Panc1 (cell line): Measurements from ENCODE around the gene MCF2L. TPM values are rescaled to one million over a fixed set of nuclear protein-coding genes. Genes with fewer than 3 reads are reported as not detected.

ENCODE experiments used
- ATAC-seq: fragments of 200-7000 bp; cut with Tn5 transposase; 2 replicates; pipeline ENCODE4 v1.9.1; 2020; ENCODE audit warnings: mild to moderate bottlenecking, moderate library complexity
- BruUV-seq: library from RNA; stranded (reverse); fragments of 400-500 nt; replicated peaks from 2 replicates; lab custom pipeline; 2021; lab: Mats Ljungman, UMichigan
- CTCF ChIA-PET: fragments of 300-600 bp; sonication (Branson Sonifier 250); formaldehyde crosslinking; loops from one replicate; lab custom pipeline; 2022; ENCODE audit warnings: antibody characterized with exemption; lab: Charles Lee
- POLR2A ChIA-PET: fragments of 300-600 bp; sonication (Branson Sonifier 250); formaldehyde crosslinking; loops from one replicate; lab custom pipeline; 2022; ENCODE audit warnings: antibody characterized with exemption; lab: Charles Lee
- DNase-seq: peaks from one replicate; pipeline ENCODE4 v3.0.0-alpha.2; 2010; ENCODE audit warnings: low read depth, low spot score
- H3K27ac ChIP-seq: 2 replicates; pipeline ENCODE4 v1.5.1; 2011; ENCODE audit warnings: mild to moderate bottlenecking, low read length, inconsistent platforms
- H3K27me3 ChIP-seq: fragments of 200-500 bp; sonication (Bioruptor generic); 2 replicates; pipeline ENCODE4 v1.6.0; 2014; ENCODE audit warnings: low read length, inconsistent platforms; ENCODE audit not compliant: control insufficient read depth, insufficient read depth
- H3K36me3 ChIP-seq: fragments of 200-500 bp; sonication (Bioruptor generic); 2 replicates; pipeline ENCODE4 v1.5.1; 2014; ENCODE audit warnings: inconsistent platforms, mild to moderate bottlenecking, low read length, moderate library complexity; ENCODE audit not compliant: control insufficient read depth, insufficient read depth
- H3K4me1 ChIP-seq: 2 replicates; pipeline ENCODE4 v1.5.1; 2011; ENCODE audit warnings: inconsistent platforms, mild to moderate bottlenecking, low read length, moderate library complexity; ENCODE audit not compliant: control insufficient read depth, insufficient read depth
- H3K4me3 ChIP-seq, 2 experiments: 2 replicates each; pipeline ENCODE4 v1.5.1; 2011 to 2012; ENCODE audit warnings: low read depth in 2 of 2, low read length in 2 of 2, mild to moderate bottlenecking in 2 of 2, inconsistent platforms in 1 of 2, moderate library complexity in 1 of 2
- H3K9me3 ChIP-seq: fragments of 200-500 bp; sonication (Bioruptor generic); 2 replicates; pipeline ENCODE4 v1.5.1; 2014; ENCODE audit warnings: low read depth, mild to moderate bottlenecking, inconsistent platforms, low read length, moderate library complexity; ENCODE audit not compliant: control insufficient read depth, insufficient read depth
- CTCF ChIP-seq: fragments of 450-650 bp; IDR thresholded peaks from 2 replicates; pipeline ENCODE4 v1.5.1; 2017; ENCODE audit warnings: mild to moderate bottlenecking
- POLR2AphosphoS5 ChIP-seq: IDR thresholded peaks from 2 replicates; pipeline ENCODE4 v1.6.1; 2012; ENCODE audit warnings: mild to moderate bottlenecking, low read depth, low read length, moderate library complexity
- REST ChIP-seq, 2 experiments: IDR thresholded peaks; 2 replicates each; pipeline ENCODE4 v1.6.1; 2011 to 2012; ENCODE audit warnings: low read depth in 2 of 2, control low read depth in 1 of 2, low read length in 1 of 2, mild to moderate bottlenecking in 1 of 2, moderate library complexity in 1 of 2; ENCODE audit not compliant: insufficient read depth in 1 of 2
- SIN3A ChIP-seq: IDR thresholded peaks from 2 replicates; pipeline ENCODE4 v1.6.1; 2012; ENCODE audit warnings: low read depth, mild to moderate bottlenecking, low read length, moderate library complexity, borderline replicate concordance; ENCODE audit not compliant: insufficient read depth
- TCF7L2 ChIP-seq: IDR thresholded peaks from 2 replicates; pipeline ENCODE4 v1.6.1; 2011; ENCODE audit warnings: mild to moderate bottlenecking, low read depth, low read length, inconsistent platforms
- in situ Hi-C: cut with HindIII; loops from 2 replicates; pipeline ENCODE4 v1.10.0; 2016; ENCODE audit warnings: low sequenced_read_pairs, low pct_unique_long_range_greater_than_20kb
- intact Hi-C: fragments of 100-400 bp; cut with micrococcal nuclease; formaldehyde crosslinking; loops from one replicate; pipeline ENCODE4 v1.10.0; 2022; ENCODE audit not compliant: unreplicated experiment
- total RNA-seq: library from RNA; stranded (reverse); gene quantifications from one replicate; pipeline ENCODE4 v1.2.1, GENCODE V29; 2021; ENCODE audit not compliant: unreplicated experiment

Gene MCF2L
- total RNA-seq, 1 experiment from 2014 or later: 0.57 TPM

GRCh38 chr13:113061271-113061625 is 92.2 kb downstream of the MCF2L start:
- POLR2A ChIA-PET: no interaction called here
- CTCF ChIA-PET: no interaction called here
- no peaks in the 10 kb centered on the region for H3K27me3 ChIP-seq

GRCh38 chr13:113061796-113062425 is 92.9 kb downstream of the MCF2L start:
- Histone ChIP-seq H3K4me1 (no peaks in the 10 kb centered on the region), H3K4me3 (no peak overlapping the region), H3K9me3 (no peaks in the 10 kb centered on the region), H3K36me3 (no peaks in the 10 kb centered on the region), H3K27ac (no peak overlapping the region), H3K27me3 (no peaks in the 10 kb centered on the region)
- intact Hi-C loops: no loop called here
- in situ Hi-C loops: no loop called here
- ATAC-seq: peak; percentile 48; the same call in 1 of the 2 replicates
- BruUV-seq: no TSS peak
- no peak for TF ChIP-seq CTCF
- no peak for TF ChIP-seq POLR2AphosphoS5
- TF ChIP-seq SIN3A: no peak
- no peak for TF ChIP-seq REST (IDR thresholded peaks at IDR 0.05; ENCODE audit: insufficient read depth in 1 of 2, low read depth in 2 of 2, low read length in 1 of 2)
- TF ChIP-seq TCF7L2: no peak
- ChIA-PET CTCF (no interaction called here), POLR2A (no interaction called here)
- DNase-seq: no peak

More at GRCh38 chr13:113061271-113061625, 92.2 kb downstream of the MCF2L start:
- H3K9me3 ChIP-seq: no peaks in the 10 kb centered on the region
- H3K27ac ChIP-seq: no peak overlapping the region
- no peaks in the 10 kb centered on the region for H3K4me1 ChIP-seq
- no peaks in the 10 kb centered on the region for H3K36me3 ChIP-seq
- no TSS peak for BruUV-seq
- TF ChIP-seq TCF7L2: no peak
- TF ChIP-seq CTCF: no peak
- no peak for TF ChIP-seq REST (IDR thresholded peaks at IDR 0.05; ENCODE audit: insufficient read depth in 1 of 2, low read depth in 2 of 2, low read length in 1 of 2)
- no peak for TF ChIP-seq SIN3A
- TF ChIP-seq POLR2AphosphoS5: no peak
- intact Hi-C loops: no loop called here
- no peak overlapping the region for H3K4me3 ChIP-seq
- in situ Hi-C loops: no loop called here
- no peak for DNase-seq
- ATAC-seq: peak; percentile 24; the same call in 1 of the 2 replicates
